GM18868 (cell line): ENCODE measurements around the gene ANKS1B.
"Not testable (repeated sequence)": the region's sequence is repeated elsewhere in the genome, so short reads cannot be mapped to it uniquely, and the experiment has no call there.

Experiments
- ATAC-seq: cut with Tn5 transposase; IDR thresholded peaks from one replicate; pipeline ENCODE4 v1.9.1; 2021; ENCODE audit warnings: mild to moderate bottlenecking, moderate library complexity; ENCODE audit not compliant: unreplicated experiment

ANKS1B gene

GRCh38 chr12:99389751-99390150 is 595.0 kb downstream of the ANKS1B start:
- no peak for ATAC-seq

DNA sequence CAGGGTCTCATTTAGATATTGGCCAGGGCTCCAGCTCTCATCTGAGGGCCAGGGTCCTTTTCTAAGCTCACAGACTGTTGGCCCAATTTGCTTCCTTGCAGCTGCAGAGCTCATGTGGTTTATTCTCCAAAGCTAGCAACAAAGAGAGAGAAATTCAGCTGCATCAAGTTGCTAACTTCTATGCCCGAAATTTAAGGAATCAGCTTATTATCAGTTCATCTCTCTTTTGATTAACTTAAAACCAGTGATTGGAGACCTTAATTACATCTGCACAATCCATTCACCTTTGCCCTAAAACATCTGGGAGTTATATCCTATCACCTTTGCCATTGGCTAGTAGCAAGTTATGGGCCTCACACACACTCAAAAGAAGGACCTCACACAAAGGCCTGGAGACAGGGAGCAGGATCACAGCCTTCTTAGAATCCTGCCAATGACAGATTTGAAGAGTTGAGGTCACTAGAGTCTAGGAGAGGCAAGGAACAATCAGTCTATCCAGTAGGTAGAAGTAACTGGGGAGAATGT is 596.0 kb downstream of the ANKS1B start:
- ATAC-seq, result no peak

GRCh38 chr12:99387661-99388060 is 597.1 kb downstream of the ANKS1B start:
- no peak for ATAC-seq

- peak; percentile 32 for ATAC-seq
These were observed 597.8 kb downstream of the ANKS1B start for GRCh38 chr12:99386907-99387306.

DNA sequence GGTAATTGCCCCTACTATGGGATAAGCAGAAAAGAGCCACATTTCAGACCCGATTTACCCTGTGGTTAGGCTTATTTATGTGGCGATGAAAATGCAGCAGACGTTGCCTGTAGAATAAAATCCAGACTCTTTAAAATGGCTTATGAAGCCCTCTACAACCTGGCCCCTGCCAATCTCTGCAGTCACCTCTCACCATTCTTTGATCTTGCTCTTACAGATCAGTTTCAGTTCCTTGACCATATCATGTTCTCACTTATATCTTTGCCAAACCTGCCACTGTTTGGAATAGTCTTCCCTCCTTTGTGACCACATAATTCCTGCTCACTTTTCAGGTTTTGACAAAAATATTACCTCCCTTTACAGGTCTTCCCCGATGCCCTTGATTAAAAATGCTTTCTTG is 601.5 kb downstream of the ANKS1B start:
- no peak for ATAC-seq

DNA sequence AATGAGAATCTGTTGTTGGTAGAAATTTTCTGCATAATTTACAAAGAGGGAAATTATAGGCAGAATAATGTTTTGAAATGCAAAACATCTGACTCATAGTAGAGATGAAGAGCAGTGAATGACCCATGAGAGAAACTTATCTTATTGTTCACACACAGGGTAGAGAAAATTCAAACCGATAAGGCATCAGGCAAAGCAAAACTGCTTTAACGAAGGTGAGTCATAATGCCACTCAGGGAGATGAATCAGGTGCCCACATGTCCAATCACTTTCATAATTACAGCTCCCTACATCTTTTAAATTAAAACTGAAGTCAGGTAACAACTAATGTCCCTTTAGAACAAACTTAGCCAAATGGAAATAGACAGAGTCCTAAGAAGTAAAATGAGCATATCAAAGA is 602.7 kb downstream of the ANKS1B start:
- ATAC-seq, result peak; percentile 90

- no peak for ATAC-seq
These were observed 604.0 kb downstream of the ANKS1B start for GRCh38 chr12:99380701-99381100.

DNA sequence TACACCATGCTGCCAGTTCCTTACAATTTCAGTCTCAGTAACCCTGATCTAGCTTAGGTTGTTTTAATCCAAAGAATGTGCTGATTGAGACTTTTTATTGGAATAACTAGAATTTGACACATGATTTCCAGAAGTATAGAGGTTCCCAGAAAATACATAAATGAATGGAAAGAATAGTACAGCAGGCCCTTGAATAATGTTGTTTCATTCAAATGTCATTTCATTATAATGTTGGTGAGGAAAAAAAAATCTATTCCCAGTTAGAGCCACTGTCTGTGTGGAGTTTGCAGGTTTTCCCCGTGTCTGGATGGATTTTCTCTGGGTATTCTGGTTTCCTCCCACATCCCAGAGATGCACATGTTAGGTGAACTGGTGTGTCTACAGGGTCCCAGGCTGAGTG is 610.7 kb downstream of the ANKS1B start:
- no peak for ATAC-seq

- ATAC-seq, result no peak
These were observed 612.3 kb downstream of the ANKS1B start for GRCh38 chr12:99372257-99372920.

DNA sequence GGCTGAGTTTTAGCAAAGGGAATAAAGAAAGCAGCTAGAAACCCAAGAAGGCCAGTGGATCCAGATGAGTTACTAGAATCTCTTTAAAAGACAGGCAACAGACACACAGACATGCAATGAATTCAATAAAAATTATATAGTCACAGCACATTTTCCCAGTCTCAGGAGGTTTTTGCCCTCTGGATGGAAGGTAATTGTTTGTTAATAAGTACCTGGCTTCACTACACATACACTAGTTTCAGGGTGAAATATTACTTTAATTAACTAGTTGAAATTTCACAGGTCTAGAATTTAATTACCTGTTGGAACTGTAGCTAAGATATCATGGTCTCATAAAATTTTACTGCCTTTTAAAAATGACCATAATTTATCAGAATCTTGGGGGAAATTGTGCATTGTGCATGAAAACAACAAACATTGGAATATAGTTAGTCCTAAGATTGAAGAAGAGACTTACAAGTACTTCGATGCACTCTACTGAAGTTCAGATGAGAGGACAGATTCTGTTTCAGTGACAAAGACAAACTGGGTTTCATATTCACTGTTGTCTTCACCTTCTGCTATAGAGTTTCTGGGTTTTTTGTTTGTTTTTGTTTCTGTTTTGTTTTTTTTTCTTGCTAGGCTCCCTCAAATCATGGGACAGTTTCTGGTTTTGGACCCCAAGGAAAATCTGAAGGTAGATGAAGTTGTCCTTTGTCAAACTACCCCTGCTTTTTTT is 614.2 kb downstream of the ANKS1B start:
- ATAC-seq, result no peak

DNA sequence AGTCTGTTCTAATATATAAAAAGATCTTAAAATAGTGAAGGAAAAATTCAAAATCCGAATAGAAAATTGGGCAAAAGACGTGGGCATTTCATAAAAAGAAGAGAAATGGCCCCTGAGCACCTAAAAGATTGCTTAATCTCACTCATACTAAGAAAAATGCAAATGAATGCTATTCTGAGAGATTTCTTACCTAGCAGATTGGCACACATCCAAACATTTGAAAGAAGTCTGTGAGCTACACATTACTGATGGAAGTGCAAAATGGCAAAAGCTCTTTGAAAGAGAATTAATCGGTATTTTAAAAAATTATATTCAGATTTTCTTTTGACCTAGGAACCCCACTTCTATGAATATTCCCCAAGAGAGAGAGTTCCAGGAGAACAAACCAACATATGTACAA is 617.6 kb downstream of the ANKS1B start:
- ATAC-seq, result no peak

DNA sequence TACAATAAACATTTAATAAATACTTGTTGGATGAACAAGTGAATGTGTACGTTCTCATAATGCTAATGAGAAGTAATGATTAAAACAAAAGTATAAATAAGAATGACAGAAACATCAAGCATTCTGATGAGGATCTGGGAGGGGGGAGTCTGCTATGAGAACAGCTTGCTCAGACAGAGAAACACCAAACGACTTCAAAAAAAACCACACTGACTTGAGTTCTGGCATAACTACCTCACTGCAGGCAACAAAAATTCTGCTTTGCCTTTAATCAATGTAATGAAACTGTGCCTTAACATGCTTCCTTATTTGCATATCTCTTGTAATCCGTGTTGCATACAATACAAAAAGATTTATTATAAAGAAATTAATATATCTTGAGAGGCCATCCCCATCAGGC is 632.5 kb downstream of the ANKS1B start:
- ATAC-seq, result no peak

GRCh38 chr12:99343960-99344359 is 640.8 kb downstream of the ANKS1B start:
- no peak for ATAC-seq

DNA sequence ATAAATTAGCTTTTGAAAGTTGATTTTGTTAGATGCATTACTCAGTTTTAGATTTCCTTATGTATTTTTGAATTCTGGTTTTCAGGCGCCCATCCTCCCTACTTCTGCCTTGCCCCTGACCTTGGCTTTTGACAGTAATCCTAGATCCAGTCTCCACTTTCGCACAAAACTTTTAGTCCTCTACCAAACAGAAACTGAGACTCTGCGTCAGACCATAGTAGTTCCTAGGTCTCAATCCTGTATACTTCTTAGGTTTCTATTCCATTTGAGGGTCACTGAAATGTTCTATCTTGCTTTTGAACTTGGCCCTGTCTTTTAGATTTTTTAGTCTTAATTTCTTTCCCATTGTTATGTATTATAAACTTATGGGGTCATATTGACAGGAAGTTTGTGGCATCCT is 645.1 kb downstream of the ANKS1B start:
- ATAC-seq, result no peak

GRCh38 chr12:99334285-99335056 is 650.3 kb downstream of the ANKS1B start:
- no peak for ATAC-seq

- ATAC-seq, result no peak
These were observed 651.7 kb downstream of the ANKS1B start for GRCh38 chr12:99332936-99333591.

DNA sequence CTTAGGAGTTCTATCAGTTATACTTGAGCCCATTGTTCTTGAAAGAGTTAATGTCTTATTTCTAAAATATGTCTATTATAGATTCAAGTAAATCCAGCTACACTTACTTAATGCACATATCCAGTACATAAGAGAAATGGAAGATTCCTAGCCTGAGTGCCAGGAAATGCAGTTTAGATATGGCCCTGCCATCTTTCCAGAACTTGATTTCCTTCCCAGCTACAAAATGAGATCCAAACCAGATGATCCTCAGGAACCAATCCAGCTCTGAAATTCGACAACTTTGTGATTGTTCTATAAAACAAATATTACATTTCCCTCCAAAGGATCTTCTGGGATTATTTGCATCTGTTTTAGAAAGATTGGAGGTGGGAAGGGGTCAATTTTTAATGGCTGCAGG is 654.5 kb downstream of the ANKS1B start:
- ATAC-seq, result no peak

- ATAC-seq, result not testable (repeated sequence)
These were observed 663.5 kb downstream of the ANKS1B start for GRCh38 chr12:99321210-99321609.

GRCh38 chr12:99311373-99311772 is 673.4 kb downstream of the ANKS1B start:
- no peak for ATAC-seq

DNA sequence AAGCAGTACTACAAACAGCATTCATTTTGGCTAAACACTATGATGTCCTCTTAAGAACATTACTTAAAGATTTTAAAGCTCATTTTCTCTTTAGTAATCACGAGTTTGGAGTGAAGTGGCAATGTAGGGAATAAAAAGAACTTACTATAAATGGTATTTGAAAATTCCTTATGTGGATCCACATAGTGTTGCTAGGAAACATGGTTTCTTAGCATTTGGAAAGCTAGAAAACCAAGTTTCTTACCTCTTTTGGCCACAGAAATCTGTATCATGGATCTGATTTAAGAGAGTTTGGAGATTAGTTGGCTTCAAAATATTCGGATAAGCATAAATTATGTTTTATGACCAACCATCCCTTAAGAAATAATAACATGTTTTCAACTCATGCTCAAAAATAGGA is 674.9 kb downstream of the ANKS1B start:
- no peak for ATAC-seq

- ATAC-seq, result no peak
These were observed 681.9 kb downstream of the ANKS1B start for GRCh38 chr12:99302874-99303273.
